Nephron (organoid): ENCODE measurements around the gene SELENOI.
A peak's percentile ranks its signal among the peaks of the same experiment; 100 is the strongest.

ENCODE experiments used
- H3K27ac Mint-ChIP-seq, 3 experiments: 2 replicates each; pipeline ENCODE4 v1.8.0; 2020; ENCODE audit warnings: mixed read lengths in 3 of 3, mild to moderate bottlenecking in 2 of 3, moderate library complexity in 1 of 3
- H3K27me3 Mint-ChIP-seq: 2 replicates; pipeline ENCODE4 v1.8.0; 2021; ENCODE audit warnings: low read depth, mild to moderate bottlenecking, moderate library complexity, mixed read lengths
- H3K36me3 Mint-ChIP-seq: 2 replicates; pipeline ENCODE4 v1.8.0; 2020; ENCODE audit warnings: low read depth, mixed read lengths
- H3K4me1 Mint-ChIP-seq: 2 replicates; pipeline ENCODE4 v1.8.0; 2020; ENCODE audit warnings: mixed read lengths
- H3K4me3 Mint-ChIP-seq, 3 experiments: 2 replicates each; pipeline ENCODE4 v1.8.0; 2020; ENCODE audit warnings: mild to moderate bottlenecking in 3 of 3, mixed read lengths in 3 of 3, moderate library complexity in 2 of 3
- H3K9me3 Mint-ChIP-seq: 2 replicates; pipeline ENCODE4 v1.8.0; 2020; ENCODE audit warnings: mixed read lengths
- CTCF ChIP-seq, 3 experiments: fragments of 200-600 bp; sonication (generic); IDR thresholded peaks; one replicate each; pipeline ENCODE4 v1.5.0; 2021; ENCODE audit warnings: antibody characterized with exemption in 3 of 3; ENCODE audit not compliant: unreplicated experiment in 3 of 3

Gene SELENOI

GRCh38 chr2:26345545-26346453 is at the start of gene SELENOI:
Gene SELENOI, plus strand, starts transcription at chr2:26346143. Its CDS starts 90 bp downstream, at chr2:26346233.
- Mint-ChIP-seq H3K36me3 (no peaks in the 10 kb centered on the region), H3K9me3 (no peaks in the 10 kb centered on the region), H3K27me3 (no peaks in the 10 kb centered on the region), H3K4me3 (peak within 1 kb of the TSS; percentile 96 to 97 (median 97)), H3K4me1 (peaks cover 29% of the 10 kb centered on the region), H3K27ac (peak within 1 kb of the TSS; percentile 95 to 98 (median 97))
- TF ChIP-seq CTCF (IDR thresholded peaks at IDR 0.05; ENCODE audit: unreplicated experiment in 3 of 3): no peak

GRCh38 chr2:26297061-26297460 is 48.9 kb upstream of the SELENOI start:
- H3K36me3 Mint-ChIP-seq: no peaks in the 10 kb centered on the region
- no peaks in the 10 kb centered on the region for H3K9me3 Mint-ChIP-seq
- H3K27me3 Mint-ChIP-seq: peaks cover 8% of the 10 kb centered on the region
- H3K4me1 Mint-ChIP-seq: peaks cover 7% of the 10 kb centered on the region
- peak overlapping the region in 2 of 3 experiments; percentile 34 to 67 for H3K27ac Mint-ChIP-seq
- TF ChIP-seq CTCF (IDR thresholded peaks at IDR 0.05; ENCODE audit: unreplicated experiment in 3 of 3): no peak
- no peak overlapping the region for H3K4me3 Mint-ChIP-seq

DNA sequence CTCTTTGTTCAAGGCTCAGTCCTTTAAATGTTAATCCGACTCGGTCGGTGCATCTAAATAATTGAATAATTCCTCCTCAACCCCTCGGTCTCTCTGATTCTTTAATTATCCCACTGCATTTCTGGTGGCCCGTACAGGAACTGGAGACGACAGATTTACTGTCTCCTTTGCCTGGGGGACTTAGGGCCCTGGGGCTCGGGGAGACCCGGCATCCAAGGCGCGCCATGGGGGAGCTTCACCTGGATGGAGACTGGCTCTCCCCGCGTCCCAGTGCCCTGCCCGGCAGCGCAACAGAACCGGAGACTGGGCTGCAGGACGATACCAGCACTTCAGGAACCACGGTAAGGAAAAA is 47.7 kb upstream of the SELENOI start:
- H3K36me3 Mint-ChIP-seq: no peaks in the 10 kb centered on the region
- H3K9me3 Mint-ChIP-seq: no peaks in the 10 kb centered on the region
- no peak overlapping the region for H3K27ac Mint-ChIP-seq
- H3K4me1 Mint-ChIP-seq: peaks cover 7% of the 10 kb centered on the region
- no peak for TF ChIP-seq CTCF (IDR thresholded peaks at IDR 0.05; ENCODE audit: unreplicated experiment in 3 of 3)
- H3K4me3 Mint-ChIP-seq: no peak overlapping the region
- H3K27me3 Mint-ChIP-seq: peaks cover 8% of the 10 kb centered on the region

GRCh38 chr2:26298638-26299393 is 47.1 kb upstream of the SELENOI start:
- Mint-ChIP-seq H3K4me1 (peaks cover 7% of the 10 kb centered on the region), H3K27ac (no peak overlapping the region), H3K9me3 (no peaks in the 10 kb centered on the region), H3K36me3 (no peaks in the 10 kb centered on the region), H3K27me3 (peaks cover 8% of the 10 kb centered on the region), H3K4me3 (no peak overlapping the region)
- TF ChIP-seq CTCF (IDR thresholded peaks at IDR 0.05; ENCODE audit: unreplicated experiment in 3 of 3): no peak

GRCh38 chr2:26299471-26300101 is 46.4 kb upstream of the SELENOI start:
- H3K27ac Mint-ChIP-seq: no peak overlapping the region
- H3K27me3 Mint-ChIP-seq: peaks cover 8% of the 10 kb centered on the region
- TF ChIP-seq CTCF (IDR thresholded peaks at IDR 0.05; ENCODE audit: unreplicated experiment in 3 of 3): no peak
- no peaks in the 10 kb centered on the region for H3K36me3 Mint-ChIP-seq
- no peaks in the 10 kb centered on the region for H3K9me3 Mint-ChIP-seq
- no peak overlapping the region for H3K4me3 Mint-ChIP-seq
- peaks cover 7% of the 10 kb centered on the region for H3K4me1 Mint-ChIP-seq
